Cardiac septum (tissue), 1 donor: Measurements from ENCODE around the gene PAF1. TPM values are rescaled to one million over a fixed set of nuclear protein-coding genes. Genes with fewer than 3 reads are reported as not detected.

ENCODE experiments used
- DNase-seq: peaks from one replicate; pipeline ENCODE4 v3.0.0-alpha.2; 2020; ENCODE audit warnings: low spot score
- intact Hi-C: fragments of 100-400 bp; cut with DNase I; formaldehyde crosslinking; loops from one replicate; pipeline ENCODE4 v1.14.0; 2022
- total RNA-seq: library from RNA; stranded (reverse); fragmentation: NEBNext Ultra II Directional; extraction: Animal tissue kit (Norgen Biotek cat#: 25700); gene quantifications from one replicate; pipeline ENCODE4 v1.2.1, GENCODE V29; 2021
- donor health status: DM: no; HTN: no; CAD: no.

The PAF1 gene
- total RNA-seq, 1 donor from 2014 or later, result 38.0 TPM

DNA sequence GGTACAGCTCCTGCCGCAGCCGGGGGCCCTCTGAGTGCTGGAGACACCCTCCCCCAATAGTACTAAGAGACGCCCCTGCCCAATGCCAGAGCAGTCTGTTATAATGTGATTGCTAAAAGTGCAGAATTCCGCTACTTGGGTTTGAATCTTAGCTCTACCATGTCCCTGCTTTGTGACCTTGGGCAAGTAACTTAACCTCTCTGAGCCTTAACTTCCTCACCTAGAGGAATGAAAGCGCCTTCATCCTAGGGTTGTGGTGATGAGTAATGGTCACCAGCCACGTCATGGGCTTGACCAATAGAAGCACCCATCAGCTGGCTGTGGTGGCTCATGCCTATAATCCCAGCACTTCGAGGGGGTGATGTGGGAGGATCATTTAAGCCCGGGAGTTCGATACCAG, 28.1 kb upstream of the PAF1 start:
- intact Hi-C loops, result loop anchor here (10.0 kb wide), 2 partner anchors 294 to 1296 kb away; partner anchors contain the start of genes COQ8B, ITPKC and PAK4
- DNase-seq, result no peak

DNA sequence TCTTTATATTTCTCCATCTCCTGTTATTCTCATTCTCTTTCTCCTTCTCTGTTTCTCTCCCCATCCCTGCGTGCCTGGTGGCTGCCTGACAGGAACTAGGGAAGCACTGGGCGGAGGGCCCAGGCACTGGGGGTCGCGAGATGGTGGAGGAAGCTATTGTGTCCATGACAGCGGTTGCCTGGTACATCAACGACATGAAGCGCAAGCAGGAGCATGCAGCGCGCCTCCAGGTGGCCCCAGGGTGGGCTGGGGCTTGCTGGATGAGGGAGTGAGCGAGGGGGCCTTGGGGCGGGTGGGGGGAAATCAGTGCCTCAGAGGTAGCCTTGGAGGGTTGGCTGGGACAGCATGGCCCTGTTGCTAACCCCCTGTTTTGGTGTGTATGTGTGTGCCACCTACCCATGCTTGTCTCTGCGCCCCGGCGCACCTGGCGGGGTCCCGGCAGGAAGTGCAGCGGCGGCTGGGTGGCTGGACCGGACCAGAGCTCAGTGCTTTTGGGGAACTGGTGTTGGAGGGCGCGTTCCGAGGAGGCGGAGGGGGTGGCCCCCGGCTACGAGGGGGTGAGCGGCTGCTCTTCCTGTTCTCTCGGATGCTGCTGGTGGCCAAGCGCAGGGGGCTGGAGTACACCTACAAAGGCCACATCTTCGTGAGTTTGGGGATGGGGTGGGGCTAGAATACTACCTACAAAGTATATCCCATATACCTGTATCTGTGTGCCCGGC, 26.7 kb upstream of the PAF1 start:
- intact Hi-C loops, result loop anchor here (10.0 kb wide), 2 partner anchors 293 to 1297 kb away; partner anchors contain the start of genes COQ8B, ITPKC and PAK4
- no peak for DNase-seq

DNA sequence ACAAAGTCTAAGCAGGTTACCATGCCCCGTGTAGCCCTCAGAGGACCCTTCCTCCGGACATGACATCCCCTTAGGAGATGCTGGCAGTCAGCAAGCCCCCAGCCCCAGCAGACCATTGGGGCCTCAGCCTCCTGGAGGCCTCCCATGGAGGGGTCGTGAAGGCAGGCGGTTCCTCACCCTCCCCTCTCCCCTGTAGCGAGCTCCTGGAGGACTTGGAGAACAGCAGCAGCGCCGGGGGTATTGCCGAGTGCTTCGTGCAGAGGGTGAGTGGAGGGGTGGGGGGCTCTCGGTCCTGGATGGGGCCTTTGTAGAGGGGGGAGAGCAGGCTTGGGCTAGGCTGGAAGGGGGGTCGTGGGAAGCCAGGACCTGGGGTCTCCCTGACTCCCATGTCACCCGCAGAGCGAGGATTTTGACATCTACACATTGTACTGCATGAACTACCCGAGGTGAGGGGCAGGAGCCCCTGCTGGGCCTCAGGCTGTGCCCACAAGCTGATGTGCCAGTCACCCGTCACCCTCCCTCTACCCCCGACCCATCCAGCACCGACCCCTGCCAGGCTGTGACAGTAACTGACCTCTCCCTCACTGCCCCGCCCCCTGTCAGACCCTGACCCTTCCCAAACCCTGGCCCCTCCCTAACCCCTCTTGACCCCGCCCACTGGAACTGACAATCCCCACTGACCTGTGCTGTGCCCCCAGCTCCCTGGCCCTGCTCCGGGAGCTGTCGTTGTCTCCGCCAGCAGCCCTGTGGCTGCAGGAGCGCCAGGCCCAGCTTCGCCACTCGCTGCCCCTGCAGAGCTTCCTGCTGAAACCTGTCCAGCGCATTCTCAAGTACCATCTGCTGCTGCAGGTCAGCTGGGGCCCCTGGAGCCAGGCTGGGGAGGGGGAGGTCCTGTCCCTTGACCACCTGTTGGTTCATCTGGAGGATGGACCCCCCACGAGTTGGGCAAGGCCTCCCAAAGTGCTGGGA, 25.5 kb upstream of the PAF1 start:
- intact Hi-C loops, result loop anchor here (10.0 kb wide), 2 partner anchors 292 to 1298 kb away; partner anchors contain the start of genes COQ8B, ITPKC and PAK4
- no peak for DNase-seq

DNA sequence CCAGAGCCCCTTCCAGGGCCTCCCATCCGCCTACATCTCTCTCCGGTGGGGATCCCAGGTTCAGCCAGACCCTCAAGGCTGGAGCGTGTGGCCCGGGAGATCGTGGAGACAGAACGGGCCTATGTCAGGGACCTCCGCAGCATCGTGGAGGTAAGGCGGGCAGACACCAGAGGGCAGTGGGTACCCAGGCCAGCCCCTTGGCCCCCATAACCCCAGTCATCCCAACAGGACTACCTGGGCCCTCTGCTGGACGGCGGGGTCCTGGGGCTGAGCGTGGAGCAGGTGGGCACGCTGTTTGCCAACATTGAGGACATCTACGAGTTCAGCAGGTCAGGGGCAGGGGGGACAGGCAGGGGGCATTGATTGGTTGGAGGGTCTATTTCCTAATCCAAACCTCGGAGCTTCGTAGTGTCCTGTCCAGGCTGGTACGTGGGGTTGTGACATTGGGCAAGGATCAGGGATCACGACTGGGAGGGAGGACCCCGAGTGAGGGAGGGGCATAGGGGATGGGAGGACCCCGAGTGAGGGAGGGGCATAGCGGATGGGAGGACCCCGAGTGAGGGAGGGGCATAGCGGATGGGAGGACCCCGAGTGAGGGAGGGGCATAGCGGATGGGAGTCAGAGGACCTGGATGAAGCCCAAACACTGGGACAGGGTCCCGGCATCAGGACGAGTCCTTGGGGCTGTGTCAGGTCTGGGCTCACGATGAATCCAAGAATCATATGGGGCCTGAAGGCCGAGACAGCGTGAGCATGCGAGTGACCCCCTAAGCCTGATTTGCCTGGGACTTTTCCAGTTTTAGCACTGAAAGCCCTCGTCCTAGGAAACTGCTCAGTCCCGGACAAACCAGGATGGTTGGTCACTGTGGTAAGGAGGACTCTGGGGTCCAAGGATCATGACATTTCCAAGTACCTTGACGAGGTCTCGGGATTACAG, 24.5 kb upstream of the PAF1 start:
- no peak for DNase-seq
- intact Hi-C loops, result loop anchor here (10.0 kb wide), 2 partner anchors 291 to 1299 kb away; partner anchors contain the start of genes COQ8B, ITPKC and PAK4

DNA sequence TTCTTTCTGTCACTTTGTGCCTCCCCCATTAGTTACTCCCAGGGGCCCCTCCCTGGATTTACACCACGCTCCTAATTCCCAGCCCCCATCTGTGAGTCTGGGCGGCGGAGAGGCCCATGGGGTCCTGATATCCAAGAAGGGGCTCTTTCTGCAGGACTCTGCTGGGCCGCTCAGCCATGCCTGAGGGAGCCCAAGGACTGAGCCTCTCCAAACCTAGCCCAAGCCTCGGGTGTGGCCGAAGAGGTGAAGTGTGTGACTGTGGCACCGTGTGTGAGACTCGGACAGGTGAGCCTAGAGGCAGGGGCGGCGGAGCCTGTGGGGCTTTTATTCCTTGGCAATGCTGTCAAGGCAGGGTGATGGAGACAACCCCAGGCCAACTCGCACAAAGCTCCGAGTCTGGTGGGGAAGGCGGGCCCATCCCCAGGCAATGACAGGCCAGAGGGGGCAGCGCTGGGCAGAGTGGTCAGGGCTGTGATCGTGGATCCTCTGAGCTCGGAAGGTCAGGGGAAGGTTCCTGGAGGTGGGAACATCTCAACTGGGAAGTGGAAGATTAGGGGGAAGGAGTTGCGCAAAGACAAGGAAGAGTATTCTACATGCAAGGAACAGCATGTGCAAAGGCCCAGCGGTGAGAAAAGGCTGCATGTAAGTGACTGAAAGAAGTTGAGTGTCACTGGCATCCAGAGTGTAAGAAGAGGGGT, 23.2 kb upstream of the PAF1 start:
- intact Hi-C loops, result loop anchor here (5.0 to 10.0 kb wide), 3 partner anchors 72 to 1301 kb away; partner anchors contain the start of genes COQ8B, ITPKC, PAK4 and SAMD4B
- no peak for DNase-seq

DNA sequence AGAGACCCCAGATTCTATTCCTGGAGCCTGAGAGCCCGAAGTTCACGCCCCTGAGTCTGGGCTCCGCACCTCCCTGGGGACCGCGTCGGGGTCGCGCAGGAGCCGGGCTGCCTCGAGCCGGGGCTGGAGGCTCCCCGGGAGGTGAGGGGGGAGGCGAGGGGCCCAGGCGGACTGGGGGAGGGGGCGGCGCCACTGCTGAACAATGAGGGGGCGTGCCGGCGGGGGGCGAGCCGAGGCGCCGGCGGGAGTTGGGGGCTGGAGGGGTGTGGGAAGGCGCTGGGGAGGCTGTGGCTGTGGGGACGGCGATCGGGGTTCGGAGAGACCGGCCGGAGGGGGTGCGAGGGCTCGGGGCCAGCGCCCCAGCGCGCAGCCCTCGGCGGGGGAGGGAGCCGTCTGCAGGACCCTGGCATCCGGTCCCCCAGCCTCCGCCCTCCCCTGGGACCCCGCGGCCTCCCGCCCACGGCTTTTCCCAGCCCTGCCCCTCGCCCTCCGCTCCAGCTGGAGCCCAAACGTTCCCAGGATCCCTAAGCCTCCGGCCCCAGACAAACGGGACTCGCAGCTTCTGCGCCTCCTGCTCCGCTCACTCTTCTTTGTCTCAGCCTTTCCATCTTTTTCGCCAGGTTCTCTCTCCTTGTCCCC, 22.5 kb upstream of the PAF1 start:
- DNase-seq, result peak; percentile 89
- intact Hi-C loops, result loop anchor here (5.0 to 10.0 kb wide), 3 partner anchors 71 to 1301 kb away; partner anchors contain the start of genes COQ8B, ITPKC, PAK4 and SAMD4B

DNA sequence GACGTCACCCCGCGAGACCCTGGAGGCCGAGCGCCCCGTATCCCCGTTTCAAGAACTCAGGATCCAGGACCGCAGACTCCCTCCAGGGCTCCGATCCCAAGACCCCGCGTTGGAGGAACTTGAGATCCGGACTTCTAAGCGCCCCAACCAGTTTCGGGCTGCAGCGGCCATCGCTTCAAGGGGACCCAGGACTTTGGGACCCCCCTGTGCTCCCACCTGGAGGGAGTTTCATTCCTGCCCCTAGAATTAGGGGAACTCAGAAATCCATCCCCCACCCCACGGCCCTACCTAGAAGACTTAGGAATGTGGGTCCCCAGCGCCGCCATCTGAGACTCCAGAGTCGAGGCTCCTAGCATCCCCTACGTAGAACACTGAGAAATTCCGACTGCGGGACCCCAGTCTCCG, 22.0 kb upstream of the PAF1 start:
- intact Hi-C loops, result loop anchor here (5.0 to 10.0 kb wide), 3 partner anchors 71 to 1302 kb away; partner anchors contain the start of genes COQ8B, ITPKC, PAK4 and SAMD4B
- DNase-seq, result no peak

DNA sequence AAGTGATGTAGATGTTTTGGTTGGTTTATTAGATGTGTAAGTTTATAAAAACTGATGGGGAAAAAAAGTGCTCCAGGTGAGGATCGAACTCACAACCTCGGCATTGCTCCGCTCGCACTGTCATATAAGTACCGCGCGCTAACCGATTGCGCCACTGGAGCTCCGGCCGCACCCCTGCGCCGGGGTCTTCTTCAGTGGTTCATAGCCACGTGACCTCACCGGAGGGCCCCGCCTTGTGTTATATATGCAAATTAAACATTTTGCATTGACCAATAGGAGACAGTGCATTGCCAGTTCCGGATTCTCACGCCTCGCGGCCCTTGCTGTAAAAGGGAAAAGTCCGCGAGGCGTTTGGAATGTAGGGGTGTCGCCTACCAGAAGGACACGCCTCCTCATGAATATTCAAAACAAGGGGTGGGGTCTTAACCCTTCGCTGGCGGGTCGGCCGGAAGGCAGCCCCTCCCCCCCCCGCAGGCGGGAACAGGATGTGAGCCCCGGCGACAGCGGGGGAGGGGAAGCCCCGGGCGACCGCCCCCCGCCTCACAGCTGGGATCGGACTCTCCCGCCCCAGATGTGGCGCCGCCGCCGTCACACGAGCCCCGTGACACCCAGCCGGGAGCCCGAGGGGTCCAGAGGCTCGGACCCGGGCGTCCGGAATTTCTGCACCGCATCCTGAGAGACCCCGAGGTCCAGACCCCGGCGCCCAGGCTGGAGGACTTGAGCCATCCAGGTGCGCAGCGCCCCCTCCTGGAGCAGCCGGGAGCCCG, 21.4 kb upstream of the PAF1 start, which contains the start of gene PLEKHG2:
TSS of gene PLEKHG2 (plus strand) at position 570 of the 767 bp plus-strand sequence. CDS start 1,418 bp downstream, outside the sequence.
- intact Hi-C loops, result loop anchor here (5.0 to 10.0 kb wide), 3 partner anchors 70 to 1303 kb away; partner anchors contain the start of genes COQ8B, ITPKC, PAK4 and SAMD4B
- peak; percentile 97 for DNase-seq

DNA sequence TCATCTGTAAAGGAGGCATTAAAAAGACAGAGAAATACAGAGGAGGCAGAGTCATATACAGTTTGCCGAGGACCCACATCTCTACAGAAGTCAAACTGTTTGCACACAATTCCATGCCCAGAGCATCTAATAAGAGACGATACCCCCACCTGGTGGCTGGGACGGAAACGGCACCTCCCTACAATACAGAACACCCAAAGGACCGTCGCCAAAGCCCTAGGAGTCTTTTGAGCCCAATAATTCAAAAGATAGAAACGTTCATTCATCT, 20.9 kb upstream of the PAF1 start:
- intact Hi-C loops, result loop anchor here (1.0 to 10.0 kb wide), 5 partner anchors 9 to 1303 kb away; partner anchors contain the start of genes COQ8B, ITPKC, PAK4 and SAMD4B
- DNase-seq, result peak; percentile 92

DNA sequence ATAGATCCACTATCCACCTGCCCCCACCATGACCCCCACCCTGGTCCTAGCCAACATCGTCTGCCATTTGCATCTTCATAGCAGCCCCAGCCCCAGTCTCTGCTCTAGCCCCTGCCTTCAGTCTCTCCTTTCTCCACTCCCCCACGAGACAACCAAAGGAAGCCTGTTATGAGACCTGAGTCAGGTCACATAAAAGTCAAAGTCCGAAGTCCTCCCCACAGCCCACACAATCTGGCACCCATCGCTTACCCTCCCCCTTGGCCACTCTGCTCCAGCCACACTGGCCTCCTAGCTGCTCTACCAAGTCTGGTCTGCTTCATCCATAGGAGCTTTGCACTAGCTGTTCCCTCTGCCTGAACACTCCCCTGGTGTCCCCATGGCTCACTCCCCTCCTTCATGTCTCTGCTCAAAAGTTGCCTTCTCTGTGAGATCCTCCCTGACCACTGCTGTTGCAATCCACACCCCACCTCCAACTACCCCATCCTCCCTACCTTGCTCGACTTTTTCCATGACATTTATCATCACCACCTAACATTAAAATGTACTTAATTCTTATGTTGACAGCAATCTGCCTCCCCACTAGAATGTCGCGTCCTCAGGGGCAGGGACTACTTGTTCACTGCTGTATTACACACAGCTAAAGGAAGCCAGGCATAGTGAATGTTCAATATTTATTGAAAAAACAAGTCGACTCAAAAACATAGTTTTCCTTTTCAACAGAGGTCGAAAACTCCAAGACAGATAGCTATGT, 20.4 kb upstream of the PAF1 start:
- intact Hi-C loops, result loop anchor here (1.0 to 10.0 kb wide), 5 partner anchors 9 to 1304 kb away; partner anchors contain the start of genes COQ8B, ITPKC, PAK4 and SAMD4B
- DNase-seq, result no peak

DNA sequence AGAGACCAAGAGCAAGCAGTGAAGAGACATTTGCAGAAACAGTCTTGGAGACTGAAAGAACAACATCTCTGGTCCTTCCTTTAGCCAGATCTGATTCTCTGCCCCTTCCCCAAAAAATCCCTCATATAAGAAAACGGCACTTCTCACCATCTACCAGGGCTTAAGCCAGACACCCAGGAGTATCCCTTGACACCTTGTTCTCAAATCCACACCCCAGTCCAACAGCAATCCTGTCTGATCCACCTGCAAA, 19.9 kb upstream of the PAF1 start:
- DNase-seq, result no peak
- intact Hi-C loops, result loop anchor here (1.0 to 10.0 kb wide), 5 partner anchors 8 to 1304 kb away; partner anchors contain the start of genes COQ8B, ITPKC, PAK4 and SAMD4B

DNA sequence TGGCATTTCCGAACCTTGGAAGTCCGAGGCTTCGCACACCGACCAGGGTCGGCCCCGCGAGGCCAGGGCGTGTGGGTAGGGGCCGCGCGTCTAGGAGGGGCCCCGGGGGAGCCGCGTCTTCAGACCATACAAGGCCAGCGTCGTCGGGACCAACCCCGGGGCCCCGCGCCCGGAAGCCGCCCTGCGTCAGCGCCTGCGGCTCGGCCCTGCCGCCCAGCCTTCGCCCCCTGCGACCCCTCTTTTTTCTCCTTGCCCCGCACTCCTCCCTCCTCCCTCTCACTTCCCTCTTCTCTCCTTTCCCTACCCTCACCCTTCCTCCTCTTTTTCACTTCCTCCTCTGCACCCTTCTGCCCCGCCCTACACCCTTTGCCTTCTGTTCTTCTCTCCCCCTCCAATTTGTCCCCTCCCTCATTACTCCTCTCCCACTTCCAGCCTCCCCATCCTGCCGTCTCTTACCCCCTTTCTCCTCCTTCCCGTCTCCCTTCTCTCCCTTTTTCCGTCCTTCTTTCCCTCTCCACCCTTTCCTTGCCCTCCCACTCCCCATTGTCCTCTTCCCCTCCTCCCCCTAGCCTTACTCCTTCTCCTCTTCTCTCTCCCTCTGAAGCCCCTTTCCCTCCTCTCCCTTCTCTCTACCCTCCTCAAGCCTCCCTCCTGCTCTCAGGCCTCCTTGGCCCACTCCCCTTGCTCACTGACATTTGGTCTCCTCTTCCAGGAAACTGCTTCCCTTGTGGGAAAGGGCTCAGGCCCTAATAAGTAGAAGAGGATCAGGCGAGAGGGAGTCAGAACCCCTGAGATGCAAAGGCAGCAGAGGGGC, 19.3 kb upstream of the PAF1 start:
- peak; percentile 89 for DNase-seq
- intact Hi-C loops, result loop anchor here (2.0 to 10.0 kb wide), 4 partner anchors 13 to 1305 kb away; partner anchors contain the start of genes COQ8B, ITPKC, PAK4 and SAMD4B

DNA sequence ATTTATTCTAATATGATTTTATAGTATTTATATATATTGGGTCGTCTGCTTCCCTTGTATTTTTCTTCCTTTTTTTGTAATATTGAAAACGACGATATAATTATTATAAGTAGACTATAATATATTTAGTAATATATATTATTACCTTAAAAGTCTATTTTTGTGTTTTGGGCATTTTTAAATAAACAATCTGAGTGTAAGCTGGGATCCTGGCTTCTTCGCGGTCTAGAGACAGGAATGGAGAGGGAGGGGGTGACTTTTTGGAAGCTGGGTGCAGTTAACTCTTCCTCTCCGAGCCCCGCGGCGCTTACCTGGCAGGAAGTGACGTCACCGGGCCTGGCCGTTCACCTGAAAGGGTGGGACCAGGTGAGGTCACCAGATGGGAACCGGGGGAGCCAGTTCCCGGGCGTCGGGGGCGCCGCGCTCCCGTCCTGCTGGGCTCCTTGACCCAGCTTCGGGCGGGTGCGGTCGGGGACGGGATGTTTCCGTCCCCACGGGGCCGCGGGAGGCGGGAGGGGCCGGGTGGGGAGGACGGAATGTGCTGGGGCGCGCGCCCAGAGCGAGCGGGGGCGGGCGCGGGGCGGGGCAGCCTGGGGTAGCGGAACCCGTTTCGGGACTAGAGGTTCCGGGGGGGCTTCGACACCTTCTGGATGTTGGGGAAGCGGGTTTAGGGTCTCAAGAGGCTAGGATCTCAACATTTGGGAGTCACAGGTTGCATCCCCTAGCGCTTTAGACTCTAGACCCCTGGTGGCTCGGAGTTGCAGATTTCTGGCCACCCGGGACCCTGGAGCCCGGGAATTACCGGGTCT, 18.5 kb upstream of the PAF1 start:
- DNase-seq, result peak; percentile 95

DNA sequence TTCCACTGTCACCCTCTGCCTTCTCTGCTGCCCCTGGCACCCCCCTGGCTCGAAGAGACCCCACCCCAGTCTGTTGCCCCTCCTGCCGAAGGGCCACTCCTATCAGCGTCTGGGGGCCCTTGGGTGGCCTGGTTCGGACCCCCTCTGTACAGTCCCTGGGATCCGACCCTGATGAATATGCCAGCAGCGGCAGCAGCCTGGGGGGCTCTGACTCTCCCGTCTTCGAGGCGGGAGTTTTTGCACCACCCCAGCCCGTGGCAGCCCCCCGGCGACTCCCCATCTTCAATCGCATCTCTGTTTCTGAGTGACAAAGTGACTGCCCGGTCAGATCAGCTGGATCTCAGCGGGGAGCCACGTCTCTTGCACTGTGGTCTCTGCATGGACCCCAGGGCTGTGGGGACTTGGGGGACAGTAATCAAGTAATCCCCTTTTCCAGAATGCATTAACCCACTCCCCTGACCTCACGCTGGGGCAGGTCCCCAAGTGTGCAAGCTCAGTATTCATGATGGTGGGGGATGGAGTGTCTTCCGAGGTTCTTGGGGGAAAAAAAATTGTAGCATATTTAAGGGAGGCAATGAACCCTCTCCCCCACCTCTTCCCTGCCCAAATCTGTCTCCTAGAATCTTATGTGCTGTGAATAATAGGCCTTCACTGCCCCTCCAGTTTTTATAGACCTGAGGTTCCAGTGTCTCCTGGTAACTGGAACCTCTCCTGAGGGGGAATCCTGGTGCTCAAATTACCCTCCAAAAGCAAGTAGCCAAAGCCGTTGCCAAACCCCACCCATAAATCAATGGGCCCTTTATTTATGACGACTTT, 17.7 kb upstream of the PAF1 start:
- DNase-seq, result no peak
- intact Hi-C loops, result no loop called here

More for the DNA sequence above, 18.5 kb upstream of the PAF1 start:
- intact Hi-C loops, result loop anchor here (2.0 to 10.0 kb wide), 4 partner anchors 13 to 1305 kb away; partner anchors contain the start of genes COQ8B, ITPKC, PAK4 and SAMD4B
